SK-N-MC (cell line): Measurements from ENCODE around the gene TTC5.
"Not testable (repeated sequence)": the region's sequence is repeated elsewhere in the genome, so short reads cannot be mapped to it uniquely, and the experiment has no call there.

Source experiments
- EZH2 ChIP-seq: fragments of 200-600 bp; sonication (generic); IDR thresholded peaks from one replicate; pipeline ENCODE4 v1.6.1; 2017; ENCODE audit warnings: antibody characterized with exemption
- FOXP2 ChIP-seq: optimal IDR thresholded peaks from 2 replicates; pipeline ENCODE3; 2011; ENCODE audit warnings: mild to moderate bottlenecking, moderate library complexity; ENCODE audit not compliant: insufficient read depth; ENCODE audit errors: extremely low read length, control extremely low read depth
- POLR2AphosphoS5 ChIP-seq: IDR thresholded peaks from 2 replicates; pipeline ENCODE4 v1.6.1; 2012; ENCODE audit warnings: mild to moderate bottlenecking, low read depth, low read length, borderline replicate concordance

DNA sequence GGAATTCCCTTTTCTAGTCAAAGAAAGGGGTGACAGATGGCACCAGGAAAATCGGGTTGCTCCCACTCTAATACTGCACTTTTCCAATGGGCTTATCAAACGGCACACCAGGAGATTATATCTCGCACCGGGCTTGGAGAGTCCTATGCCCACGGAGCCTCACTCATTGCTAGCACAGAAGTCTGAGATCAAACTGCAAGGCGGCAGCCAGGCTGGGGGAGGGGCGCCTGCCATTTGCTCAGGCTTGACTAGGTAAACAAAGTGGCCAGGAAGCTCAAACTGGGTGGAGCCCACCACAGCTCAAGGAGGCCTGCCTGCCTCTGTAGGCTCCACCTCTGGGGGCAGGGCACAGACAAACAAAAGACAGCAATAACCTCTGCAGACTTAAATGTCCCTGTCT, 25.5 kb downstream of the TTC5 start:
- not testable (repeated sequence) for TF ChIP-seq EZH2, POLR2AphosphoS5, FOXP2
